HL-60/S4 (cell line): Measurements from ENCODE around the gene RTP5.

Experiments
- in situ Hi-C: fragments of 300-500 bp; cut with MboI; formaldehyde crosslinking; loops from 2 replicates; pipeline ENCODE4 v1.14.3; 2022; ENCODE audit warnings: low sequenced_read_pairs

RTP5 gene

GRCh38 chr2:241857041-241857541 is 12.4 kb upstream of the RTP5 start:
- in situ Hi-C loops, result no loop called here

DNA sequence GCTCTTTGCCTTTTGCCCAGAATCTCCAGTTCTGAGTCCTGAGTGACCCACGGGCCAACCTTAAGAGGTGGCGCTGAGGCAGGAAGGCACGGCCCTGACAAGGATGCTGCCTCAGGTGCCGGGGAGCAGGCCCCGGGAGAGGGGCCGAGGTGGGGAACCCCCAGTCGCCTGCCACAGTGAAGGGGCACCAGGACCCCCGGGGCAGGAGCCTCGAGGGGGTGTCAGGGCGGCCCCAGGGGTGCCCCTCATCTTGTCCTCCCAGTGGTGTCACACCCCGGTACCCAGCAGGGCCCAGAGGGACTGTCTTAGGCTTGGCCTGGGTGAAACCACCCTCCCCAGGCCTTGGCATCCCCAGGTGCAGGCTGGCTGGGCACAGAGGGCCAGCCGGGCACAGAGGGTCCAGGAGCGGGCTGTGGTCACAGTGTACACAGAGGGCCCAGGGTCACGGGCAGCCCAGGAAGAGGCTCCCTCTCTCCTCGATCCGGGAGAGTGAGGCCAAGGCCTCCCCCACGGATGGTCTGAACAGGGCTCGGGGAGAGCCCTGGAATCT is 11.9 kb upstream of the RTP5 start:
- in situ Hi-C loops, result no loop called here

DNA sequence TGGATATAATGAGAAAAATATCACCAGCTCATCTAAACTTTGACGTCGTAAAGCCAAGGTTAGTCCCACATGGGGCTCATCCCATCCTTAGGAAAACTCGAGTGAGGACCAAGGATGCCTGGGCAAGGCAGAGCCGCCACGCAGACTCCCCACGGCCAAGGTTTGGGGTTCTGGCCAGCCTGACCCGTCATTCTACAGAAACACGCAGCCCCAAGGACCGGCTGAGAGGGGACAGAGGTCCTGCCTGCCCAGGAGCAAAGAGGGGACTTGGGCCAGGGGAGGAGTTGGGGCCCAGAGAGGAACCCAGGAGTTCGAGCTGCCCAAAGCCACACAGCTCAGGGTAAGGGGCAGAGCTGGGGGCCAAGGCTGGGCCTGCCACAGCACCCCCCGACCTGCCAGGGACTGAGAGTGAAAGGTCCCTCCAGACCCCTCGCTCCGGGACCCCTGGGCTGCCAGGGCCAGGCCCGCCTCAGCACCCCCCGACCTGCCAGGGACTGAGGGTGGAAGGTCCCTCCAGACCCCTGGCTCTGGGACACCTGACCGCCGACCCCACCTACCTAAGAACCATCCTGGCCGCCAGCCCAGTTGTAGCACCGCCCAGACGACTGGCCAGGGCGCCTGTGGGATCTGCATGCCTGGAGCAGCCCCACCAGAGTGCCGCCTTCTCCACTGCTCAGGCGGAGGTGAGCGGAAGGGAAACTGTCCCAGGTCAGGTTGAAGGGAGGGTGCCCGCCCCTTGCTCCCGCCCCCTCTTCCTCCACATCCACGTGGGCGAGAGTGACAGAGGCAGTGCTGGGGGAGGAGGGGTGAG is 11.1 kb upstream of the RTP5 start, which contains the start of gene PDCD1:
PDCD1 (minus strand) TSS at position 689 of the 811 bp plus-strand sequence; CDS start at position 633, 56 bp downstream.
- in situ Hi-C loops, result no loop called here

GRCh38 chr2:241859017-241859435 is 10.5 kb upstream of the RTP5 start:
- in situ Hi-C loops, result no loop called here

- in situ Hi-C loops, result no loop called here
These were observed 9.9 kb upstream of the RTP5 start for GRCh38 chr2:241859436-241860183.

DNA sequence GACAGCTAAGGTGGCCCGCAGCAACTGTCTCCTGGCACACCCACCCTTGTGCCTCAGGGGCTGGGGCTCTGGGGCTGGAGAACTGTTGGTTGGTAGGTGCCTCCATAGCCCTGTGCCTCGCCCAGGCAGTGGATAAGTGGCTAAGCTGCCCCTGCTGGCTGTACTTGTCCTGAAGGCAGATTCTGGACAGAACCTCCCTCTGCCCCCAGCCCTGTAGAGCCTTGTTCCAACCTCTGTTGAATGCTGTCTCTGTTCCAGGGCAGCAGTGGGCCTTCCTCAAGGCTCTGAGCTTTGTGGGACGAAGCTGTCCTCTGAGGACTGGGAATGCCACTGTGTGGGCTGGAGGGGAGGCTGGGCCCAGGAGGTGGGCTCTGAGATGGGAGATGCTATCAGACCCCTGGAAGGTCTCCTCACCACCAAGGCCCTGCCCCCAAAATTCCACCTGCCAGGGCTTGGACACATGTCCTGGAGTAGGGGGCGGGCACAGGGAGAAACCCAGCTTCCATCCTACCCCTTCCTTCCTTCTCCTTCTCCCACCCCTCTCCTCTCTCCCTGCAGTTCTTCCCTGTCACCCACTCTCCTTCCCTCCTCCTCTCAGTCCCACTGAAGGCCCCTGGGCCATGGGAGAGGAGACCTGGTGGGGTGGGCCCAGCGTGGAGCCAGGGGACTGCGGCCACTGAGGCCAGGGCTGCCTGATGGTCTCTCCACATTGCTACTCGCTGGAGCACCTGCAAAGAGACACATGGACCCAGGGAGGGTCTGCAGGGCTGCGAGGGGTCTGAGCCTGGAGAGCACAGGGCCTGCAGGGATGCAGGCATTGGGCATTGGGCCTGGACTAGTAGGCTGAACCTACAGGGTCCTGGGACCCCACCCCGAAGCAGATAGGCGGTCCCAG is 9.1 kb upstream of the RTP5 start:
- in situ Hi-C loops, result no loop called here

DNA sequence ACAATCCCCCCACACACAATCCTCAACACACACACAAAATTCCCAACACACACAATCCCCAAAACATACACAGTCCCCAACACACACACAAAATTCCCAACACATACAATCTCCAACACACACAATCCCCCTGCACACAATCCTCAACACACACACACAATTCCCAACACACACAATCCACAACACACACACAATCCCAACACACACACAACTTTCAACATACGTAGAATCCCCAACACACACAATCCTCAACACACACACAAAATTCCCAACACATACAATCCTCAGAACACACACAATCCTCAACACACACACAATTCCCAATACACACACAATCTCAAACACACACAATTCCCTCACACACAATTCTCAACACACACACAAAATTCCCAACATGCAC is 8.3 kb upstream of the RTP5 start:
- in situ Hi-C loops, result no loop called here

DNA sequence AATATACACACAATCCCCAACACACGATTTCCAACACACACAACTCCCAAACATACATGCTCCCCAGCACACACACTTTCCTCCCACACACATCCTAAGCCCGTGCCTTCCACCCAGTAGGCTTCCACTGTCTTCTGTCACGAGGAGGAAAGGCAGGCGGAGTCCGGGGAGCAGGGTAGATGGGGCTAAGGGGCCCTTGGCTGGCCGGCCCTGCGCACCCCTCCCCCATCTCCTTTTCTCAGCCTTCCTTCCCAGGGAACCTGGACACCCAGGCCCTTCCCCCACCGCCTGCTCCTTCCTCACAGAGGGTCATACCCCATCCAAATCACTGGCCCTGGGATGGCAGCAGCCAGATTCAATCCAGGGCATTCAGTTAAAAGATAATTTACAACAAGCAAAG is 7.4 kb upstream of the RTP5 start:
- in situ Hi-C loops, result no loop called here

DNA sequence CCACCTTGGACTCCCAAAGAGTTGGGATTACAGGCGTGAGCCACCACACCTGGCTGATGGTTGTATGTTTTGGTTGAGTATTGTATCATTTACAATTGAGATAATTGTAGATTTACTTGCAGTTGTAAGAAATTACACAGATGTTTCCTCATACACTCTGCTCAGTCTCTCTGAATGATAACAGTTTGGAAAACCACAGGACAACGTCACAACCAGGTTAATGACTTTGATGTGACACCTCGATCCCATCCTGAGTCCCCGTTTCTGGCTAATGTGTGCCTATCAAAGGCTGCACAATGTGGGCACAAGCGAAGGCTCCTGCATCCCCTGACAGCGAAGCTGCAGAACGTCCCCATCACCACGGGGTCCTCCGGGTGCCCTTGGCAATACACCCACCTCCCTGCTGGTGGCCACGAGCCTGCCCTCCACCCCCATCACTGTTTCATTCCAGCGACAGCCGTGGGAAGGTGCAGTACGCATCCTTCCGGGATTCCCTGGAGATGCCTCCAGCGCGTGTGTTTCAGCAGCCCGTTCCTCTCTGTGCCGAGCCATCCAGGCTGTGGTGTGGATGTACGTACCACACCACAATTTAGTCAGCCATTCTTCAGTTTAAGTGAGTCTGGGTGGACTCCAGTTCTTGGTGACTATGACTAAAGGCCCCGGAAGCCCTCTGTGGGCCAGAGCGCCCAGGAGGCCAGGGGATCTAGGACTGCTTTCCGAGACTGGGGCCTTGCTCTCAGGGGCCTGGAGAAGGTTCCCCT is 6.6 kb upstream of the RTP5 start:
- in situ Hi-C loops, result no loop called here

DNA sequence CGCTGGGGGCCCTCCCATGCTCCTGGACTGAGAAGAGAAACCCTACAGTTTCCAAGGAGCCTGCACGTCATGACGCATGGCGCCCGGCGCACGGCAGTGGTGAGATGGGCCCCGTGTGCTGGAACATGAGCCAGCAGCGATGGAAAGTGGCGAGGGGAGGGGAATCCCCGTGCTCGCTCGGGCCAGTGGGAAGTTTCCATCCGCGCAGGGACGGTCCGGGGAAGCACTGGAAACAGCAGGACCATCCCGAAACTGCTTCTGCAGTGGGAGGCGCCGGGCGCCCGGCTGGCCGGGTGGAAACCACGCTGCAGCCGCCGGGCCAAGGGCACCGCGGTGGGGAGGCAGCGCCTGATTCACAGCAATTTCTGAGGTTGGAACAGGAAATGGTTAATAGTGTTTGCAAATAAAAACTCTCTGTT is 6.0 kb upstream of the RTP5 start:
- in situ Hi-C loops, result no loop called here

DNA sequence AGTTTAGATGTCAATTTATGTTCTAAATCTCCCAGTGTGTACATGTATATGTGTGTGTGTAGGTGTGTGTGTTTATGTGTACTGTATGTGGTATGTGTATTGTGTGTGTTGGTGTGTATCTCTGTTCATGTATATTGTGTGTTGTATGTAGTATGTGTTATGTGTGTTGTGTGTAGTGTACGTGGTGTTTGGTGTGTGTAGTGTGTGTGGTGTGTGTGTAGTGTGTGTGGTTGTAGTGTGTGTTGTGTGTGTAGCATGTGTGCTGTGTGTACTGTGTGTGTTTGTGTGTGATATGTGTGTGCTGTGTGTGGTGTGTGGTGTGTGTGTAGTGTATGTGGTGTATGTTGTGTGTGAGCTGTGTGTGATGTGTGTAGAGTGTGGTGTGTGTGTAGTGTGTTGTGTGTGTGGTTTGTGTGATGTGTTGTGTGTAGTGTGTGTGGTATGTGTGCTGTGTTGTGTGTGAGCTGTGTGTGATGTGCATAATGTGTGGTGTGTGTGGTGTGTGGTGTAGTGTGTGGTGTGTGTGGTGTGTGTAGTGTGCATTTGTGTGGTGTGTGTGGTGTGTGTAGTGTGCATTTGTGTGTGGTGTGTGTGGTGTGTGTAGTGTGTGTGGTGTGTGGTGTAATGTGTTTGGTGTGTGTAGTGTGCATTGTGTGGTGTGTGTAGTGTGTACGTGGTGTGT is 5.2 kb upstream of the RTP5 start:
- in situ Hi-C loops, result no loop called here

GRCh38 chr2:241864850-241865213 is 4.7 kb upstream of the RTP5 start:
- in situ Hi-C loops, result no loop called here

DNA sequence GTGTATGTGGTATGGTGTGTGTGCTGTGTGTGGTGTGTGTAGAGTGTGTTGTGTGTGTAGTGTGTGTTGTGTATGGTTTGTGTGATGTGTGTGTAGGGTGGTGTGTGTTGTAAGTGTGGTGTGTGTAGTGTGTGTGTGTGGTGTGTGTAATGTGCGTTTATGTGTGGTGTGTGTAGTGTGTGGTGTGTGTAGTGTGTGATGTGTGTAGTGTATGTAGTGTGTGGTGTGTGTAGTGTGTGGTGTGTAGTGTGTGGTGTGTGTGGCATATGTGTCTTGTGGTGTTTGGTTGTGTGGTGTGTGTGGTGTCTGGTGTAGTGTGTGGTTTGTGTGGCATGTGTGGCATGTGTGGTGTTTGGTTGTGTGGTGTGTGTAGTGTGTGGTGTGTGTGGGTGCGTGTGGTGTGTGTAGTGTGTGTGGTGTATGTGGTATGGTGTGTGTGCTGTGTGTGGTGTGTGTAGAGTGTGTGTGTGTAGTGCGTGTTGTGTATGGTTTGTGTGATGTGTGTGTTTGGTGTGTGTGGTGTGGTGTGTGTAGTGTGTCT is 4.0 kb upstream of the RTP5 start:
- in situ Hi-C loops, result no loop called here

GRCh38 chr2:241865957-241866789 is 3.4 kb upstream of the RTP5 start:
- in situ Hi-C loops, result no loop called here

DNA sequence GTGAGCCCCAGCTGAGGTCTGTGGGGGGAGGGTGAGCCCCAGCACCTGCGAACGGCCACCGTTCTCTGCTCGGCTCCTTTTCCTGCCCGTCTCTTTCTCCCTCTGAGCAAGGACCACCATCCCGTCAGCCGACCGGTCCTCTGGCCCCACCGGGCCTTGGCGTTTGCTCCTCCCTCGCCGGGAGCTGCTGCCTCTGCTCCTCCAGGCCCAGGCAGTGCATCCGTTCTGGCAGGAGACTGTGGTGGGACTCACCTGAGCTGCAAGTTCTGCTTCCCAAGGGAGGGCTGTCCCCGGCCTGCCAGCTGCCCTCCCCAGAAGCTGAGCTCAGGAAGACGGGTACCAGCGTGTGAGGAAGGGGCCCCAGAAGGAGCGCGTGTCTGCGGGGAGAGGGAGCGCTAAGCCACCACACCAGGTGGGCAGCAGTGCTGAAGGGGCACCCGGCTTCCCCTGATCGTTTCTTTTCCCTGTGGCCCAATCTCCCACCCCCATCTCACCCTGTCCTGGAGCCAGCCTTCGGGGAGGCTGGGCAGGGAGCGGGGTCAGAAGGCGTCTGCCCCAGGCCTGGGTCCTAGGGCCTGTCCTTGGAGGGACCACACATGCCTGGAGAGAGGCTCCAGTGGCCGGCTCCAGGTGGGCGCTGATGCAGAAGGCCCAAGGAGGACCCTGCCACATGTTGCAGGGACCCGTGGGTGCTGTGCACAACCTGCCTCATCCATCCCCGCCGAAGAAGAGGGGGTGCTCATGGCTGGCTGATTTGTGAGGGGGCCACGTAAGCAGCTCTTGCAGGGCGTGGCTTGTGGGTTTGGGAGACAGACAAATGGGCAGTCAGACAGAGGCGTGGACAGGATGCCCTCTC is 2.5 kb upstream of the RTP5 start:
- in situ Hi-C loops, result no loop called here

GRCh38 chr2:241867776-241868420 is 1.6 kb upstream of the RTP5 start:
- in situ Hi-C loops, result no loop called here

GRCh38 chr2:241868661-241869081 is 858 bp upstream of the RTP5 start:
- in situ Hi-C loops, result no loop called here
